Esophagus muscularis mucosa (tissue), 3 donors: Measurements from ENCODE around the gene SEC16A.

Experiments used
- CTCF ChIP-seq, 3 experiments: fragments of 200-600 bp in 2 of 3; fragments of 450-650 bp in 1 of 3; sonication (generic) in 2 of 3; IDR thresholded peaks; one replicate each; pipeline ENCODE4 v1.5.1; 2017 to 2019; ENCODE audit warnings: antibody characterized with exemption in 3 of 3, mild to moderate bottlenecking in 2 of 3, moderate library complexity in 1 of 3
- POLR2A ChIP-seq: fragments of 450-650 bp; IDR thresholded peaks from one replicate; pipeline ENCODE4 v1.6.1; 2017; ENCODE audit warnings: antibody characterized with exemption, moderate library complexity, mild to moderate bottlenecking, low read depth
- POLR2AphosphoS5 ChIP-seq, 2 donors: sonication (generic); formaldehyde crosslinking; IDR thresholded peaks; one replicate each; pipeline ENCODE4 v1.6.1; 2017; ENCODE audit warnings: antibody characterized with exemption in 2 of 2

- TF ChIP-seq CTCF (IDR thresholded peaks at IDR 0.05) (no peak), POLR2AphosphoS5 (IDR thresholded peaks at IDR 0.05) (no peak), POLR2A (no peak)
These were observed 16.7 kb downstream of the SEC16A start for GRCh38 chr9:136466155-136466541.
